K562 (cell line): ENCODE results near the gene ANO2. TPM values are rescaled to one million over a fixed set of nuclear protein-coding genes. Genes with fewer than 3 reads are reported as not detected.

Experiments
- CCAR2 ChIP-seq: fragments of 200-400 bp; formaldehyde crosslinking; IDR thresholded peaks from 2 replicates; pipeline ENCODE4 v1.6.1; 2017; ENCODE audit warnings: mild to moderate bottlenecking, low read depth, low read length
- CSDE1 ChIP-seq, 2 experiments: fragments of 450-650 bp; IDR thresholded peaks; 2 replicates each; pipeline ENCODE4 v1.6.1; 2016; ENCODE audit warnings: mild to moderate bottlenecking in 1 of 2
- EP400 ChIP-seq: fragments of 450-650 bp; IDR thresholded peaks from 2 replicates; pipeline ENCODE4 v1.6.1; 2017; ENCODE audit warnings: antibody characterized with exemption, mild to moderate bottlenecking, moderate library complexity
- POLR3A ChIP-seq: IDR thresholded peaks from 2 replicates; pipeline ENCODE4 v1.6.1; 2011; ENCODE audit warnings: borderline replicate concordance, mild to moderate bottlenecking, moderate library complexity; ENCODE audit not compliant: insufficient read length, insufficient read depth; ENCODE audit errors: extremely low read depth
- ZNF644 ChIP-seq: fragments of 200-800 bp; sonication (Bioruptor generic); IDR thresholded peaks from 2 replicates; pipeline ENCODE4 v1.6.1; 2016; ENCODE audit warnings: low read depth, missing genetic modification characterization, missing compliant biosample characterization
- polyA plus RNA-seq, 8 experiments: library from polyadenylated mRNA; depleted of rRNA in 4 of 8; stranded (reverse) in 5 of 8; unstranded in 3 of 8; fragments of >200 nt; fragmentation: Nextera tagmentation in 2 of 8; fragmentation: Illumina TruSeq in 1 of 8; extraction: Ambion mirVana in 2 of 8; extraction: Trizol in 1 of 8; gene quantifications; 2 replicates each; pipeline versions ENCODE4 v1.2.1 to v1.2.3, GENCODE V29; 2011 to 2014; ENCODE audit warnings: inconsistent platforms in 1 of 8, missing spikeins in 1 of 8
- total RNA-seq, 7 experiments: library from RNA; depleted of rRNA in 6 of 7; stranded (reverse); fragments of >200 nt in 6 of 7; fragmentation: Illumina TruSeq in 2 of 7; extraction: Trizol in 2 of 7; gene quantifications; 2 replicates each; pipeline versions ENCODE4 v1.2.1 to v1.2.3, GENCODE V29; 2011 to 2021; ENCODE audit warnings: low replicate concordance in 1 of 7
- TF ChIP-seq, protein P1 (sequence below), 2 experiments: fragments of 450-650 bp; IDR thresholded peaks; 2 replicates each; pipeline ENCODE4 v1.6.1; 2016; ENCODE audit warnings: mild to moderate bottlenecking in 2 of 2, borderline replicate concordance in 1 of 2, low read depth in 1 of 2, moderate library complexity in 1 of 2
- TF ChIP-seq, protein P2 (sequence below), 2 experiments: IDR thresholded peaks in 1 of 2; conservative IDR thresholded peaks in 1 of 2; 2 replicates each; pipeline ENCODE4 v1.6.1; 2016; ENCODE audit warnings: low read depth in 2 of 2, mild to moderate bottlenecking in 1 of 2, missing compliant biosample characterization in 1 of 2, missing genetic modification characterization in 1 of 2, moderate library complexity in 1 of 2
- TF ChIP-seq, protein P3 (sequence below): fragments of 200-800 bp; sonication (Bioruptor generic); IDR thresholded peaks from 2 replicates; pipeline ENCODE4 v1.6.1; 2017; ENCODE audit warnings: missing genetic modification characterization, missing compliant biosample characterization

Gene ANO2
- total and polyA plus RNA-seq, 9 of the 15 experiments (the other 6 are each of a cell fraction or from before 2014, with no cell fraction given): 0.64 TPM; not detected in 8

DNA sequence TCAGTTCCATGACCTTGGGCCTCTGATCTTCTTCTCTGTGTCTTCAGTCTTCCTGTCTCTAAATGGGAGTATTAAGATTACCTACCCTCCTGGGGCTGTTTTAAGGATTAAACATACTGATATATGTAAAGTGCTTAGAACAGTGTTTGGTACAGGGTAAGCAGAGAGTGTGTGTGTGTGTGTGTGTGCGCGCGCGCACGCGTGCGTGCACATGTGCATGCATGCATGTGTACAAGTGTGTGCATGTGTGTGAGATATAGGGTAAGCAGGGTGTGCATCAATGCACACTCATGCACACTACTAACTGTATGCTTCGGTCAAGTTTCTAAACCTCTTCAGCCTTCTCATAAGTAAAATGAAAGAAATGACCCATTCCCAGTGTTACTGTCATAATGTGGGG lies 316.6 kb downstream of the ANO2 start (continued):
- TF ChIP-seq, protein P1, sequence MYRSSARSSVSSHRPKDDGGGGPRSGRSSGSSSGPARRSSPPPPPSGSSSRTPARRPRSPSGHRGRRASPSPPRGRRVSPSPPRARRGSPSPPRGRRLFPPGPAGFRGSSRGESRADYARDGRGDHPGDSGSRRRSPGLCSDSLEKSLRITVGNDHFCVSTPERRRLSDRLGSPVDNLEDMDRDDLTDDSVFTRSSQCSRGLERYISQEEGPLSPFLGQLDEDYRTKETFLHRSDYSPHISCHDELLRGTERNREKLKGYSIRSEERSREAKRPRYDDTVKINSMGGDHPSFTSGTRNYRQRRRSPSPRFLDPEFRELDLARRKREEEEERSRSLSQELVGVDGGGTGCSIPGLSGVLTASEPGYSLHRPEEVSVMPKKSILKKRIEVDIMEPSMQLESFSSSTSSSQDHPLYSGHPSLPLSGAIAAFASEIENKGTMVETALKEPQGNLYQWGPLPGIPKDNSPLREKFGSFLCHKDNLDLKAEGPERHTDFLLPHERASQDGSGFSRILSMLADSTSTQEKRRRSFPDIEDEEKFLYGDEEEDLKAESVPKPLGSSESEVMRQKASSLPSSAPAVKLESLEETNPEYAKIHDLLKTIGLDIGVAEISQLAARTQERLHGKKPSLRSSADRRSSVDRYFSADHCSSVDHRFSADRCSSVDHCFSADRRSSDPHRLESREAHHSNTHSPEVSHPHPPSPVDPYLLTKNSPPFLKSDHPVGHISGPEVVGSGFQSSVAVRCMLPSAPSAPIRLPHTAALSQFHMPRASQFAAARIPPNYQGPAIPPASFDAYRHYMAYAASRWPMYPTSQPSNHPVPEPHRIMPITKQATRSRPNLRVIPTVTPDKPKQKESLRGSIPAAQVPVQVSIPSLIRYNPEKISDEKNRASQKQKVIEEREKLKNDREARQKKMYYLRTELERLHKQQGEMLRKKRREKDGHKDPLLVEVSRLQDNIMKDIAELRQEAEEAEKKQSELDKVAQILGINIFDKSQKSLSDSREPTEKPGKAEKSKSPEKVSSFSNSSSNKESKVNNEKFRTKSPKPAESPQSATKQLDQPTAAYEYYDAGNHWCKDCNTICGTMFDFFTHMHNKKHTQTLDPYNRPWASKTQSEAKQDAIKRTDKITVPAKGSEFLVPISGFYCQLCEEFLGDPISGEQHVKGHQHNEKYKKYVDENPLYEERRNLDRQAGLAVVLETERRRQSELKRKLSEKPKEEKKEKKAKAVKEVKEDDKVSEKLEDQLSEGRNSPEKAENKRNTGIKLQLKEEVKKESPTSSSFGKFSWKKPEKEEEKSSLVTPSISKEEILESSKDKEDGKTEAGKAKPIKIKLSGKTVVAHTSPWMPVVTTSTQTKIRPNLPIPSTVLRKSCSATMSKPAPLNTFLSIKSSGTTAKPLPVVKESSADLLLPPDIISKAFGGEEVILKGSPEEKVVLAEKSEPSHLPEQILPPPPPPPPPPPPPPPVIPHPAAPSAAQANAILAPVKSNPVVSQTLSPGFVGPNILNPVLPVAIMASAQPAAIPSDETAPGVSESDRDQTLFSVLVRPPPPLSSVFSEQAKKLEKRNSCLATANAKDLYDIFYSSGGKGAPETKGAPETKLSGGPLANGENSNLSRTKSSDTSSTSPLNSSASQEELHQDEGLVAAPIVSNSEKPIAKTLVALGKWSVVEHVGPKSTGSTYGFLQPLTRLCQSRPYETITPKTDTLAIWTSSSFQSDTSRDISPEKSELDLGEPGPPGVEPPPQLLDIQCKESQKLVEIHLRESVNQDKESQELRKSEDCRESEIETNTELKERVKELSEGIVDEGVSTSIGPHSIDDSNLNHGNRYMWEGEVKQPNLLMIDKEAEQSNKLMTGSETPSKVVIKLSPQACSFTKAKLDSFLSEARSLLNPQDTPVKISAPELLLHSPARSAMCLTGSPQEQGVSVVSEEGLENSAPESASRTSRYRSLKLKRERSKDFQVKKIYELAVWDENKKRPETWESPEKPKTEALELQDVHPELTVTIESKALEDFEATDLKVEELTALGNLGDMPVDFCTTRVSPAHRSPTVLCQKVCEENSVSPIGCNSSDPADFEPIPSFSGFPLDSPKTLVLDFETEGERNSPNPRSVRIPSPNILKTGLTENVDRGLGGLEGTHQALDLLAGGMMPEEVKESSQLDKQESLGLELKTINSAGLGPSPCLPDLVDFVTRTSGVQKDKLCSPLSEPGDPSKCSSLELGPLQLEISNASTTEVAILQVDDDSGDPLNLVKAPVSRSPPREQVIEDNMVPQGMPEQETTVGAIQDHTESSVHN (IDR thresholded peaks at IDR 0.05; ENCODE audit: borderline replicate concordance in 1 of 2, low read depth in 1 of 2): no peak
- no peak for TF ChIP-seq ZNF644
- TF ChIP-seq, protein P2, sequence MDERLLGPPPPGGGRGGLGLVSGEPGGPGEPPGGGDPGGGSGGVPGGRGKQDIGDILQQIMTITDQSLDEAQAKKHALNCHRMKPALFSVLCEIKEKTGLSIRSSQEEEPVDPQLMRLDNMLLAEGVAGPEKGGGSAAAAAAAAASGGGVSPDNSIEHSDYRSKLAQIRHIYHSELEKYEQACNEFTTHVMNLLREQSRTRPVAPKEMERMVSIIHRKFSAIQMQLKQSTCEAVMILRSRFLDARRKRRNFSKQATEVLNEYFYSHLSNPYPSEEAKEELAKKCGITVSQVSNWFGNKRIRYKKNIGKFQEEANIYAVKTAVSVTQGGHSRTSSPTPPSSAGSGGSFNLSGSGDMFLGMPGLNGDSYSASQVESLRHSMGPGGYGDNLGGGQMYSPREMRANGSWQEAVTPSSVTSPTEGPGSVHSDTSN (CRISPR knock-in tag; IDR thresholded peaks at IDR 0.05; ENCODE audit: low read depth): no peak
- TF ChIP-seq, protein P2 (tag; conservative IDR thresholded peaks at IDR 0.05; ENCODE audit: low read depth): no peak
- no peak for TF ChIP-seq EP400
- no peak for TF ChIP-seq CCAR2
- TF ChIP-seq CSDE1 (IDR thresholded peaks at IDR 0.05): no peak
- TF ChIP-seq POLR3A: no peak
- TF ChIP-seq, protein P3, sequence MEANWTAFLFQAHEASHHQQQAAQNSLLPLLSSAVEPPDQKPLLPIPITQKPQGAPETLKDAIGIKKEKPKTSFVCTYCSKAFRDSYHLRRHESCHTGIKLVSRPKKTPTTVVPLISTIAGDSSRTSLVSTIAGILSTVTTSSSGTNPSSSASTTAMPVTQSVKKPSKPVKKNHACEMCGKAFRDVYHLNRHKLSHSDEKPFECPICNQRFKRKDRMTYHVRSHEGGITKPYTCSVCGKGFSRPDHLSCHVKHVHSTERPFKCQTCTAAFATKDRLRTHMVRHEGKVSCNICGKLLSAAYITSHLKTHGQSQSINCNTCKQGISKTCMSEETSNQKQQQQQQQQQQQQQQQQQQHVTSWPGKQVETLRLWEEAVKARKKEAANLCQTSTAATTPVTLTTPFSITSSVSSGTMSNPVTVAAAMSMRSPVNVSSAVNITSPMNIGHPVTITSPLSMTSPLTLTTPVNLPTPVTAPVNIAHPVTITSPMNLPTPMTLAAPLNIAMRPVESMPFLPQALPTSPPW (CRISPR knock-in tag): no peak
